Adipose tissue (tissue), 3 donors: Measurements from ENCODE around the gene NXPE4. TPM values are rescaled to one million over a fixed set of nuclear protein-coding genes. Genes with fewer than 3 reads are reported as not detected.

Source experiments
- H3K27ac ChIP-seq: one replicate; pipeline ENCODE4 v1.5.1; 2013; ENCODE audit warnings: low read depth, low read length
- WGBS, 3 donors: extraction: QIAGEN DNeasy Blood & Tissue Kit; methylation state at CpG; one replicate each; pipeline ENCODE4 v1.1.7; 2013; 5-methylcytosine and 5-hydroxymethylcytosine counted together
- polyA plus RNA-seq, 3 donors: library from polyadenylated mRNA; stranded (reverse); fragments of 200-250 nt; gene quantifications; one replicate each; pipeline ENCODE4 v1.2.3, GENCODE V29; 2013
- donor health status: healthy with polysubstance abuse.
- donor health status: Bipolar disorder and iron deficiency.
- donor health status: healthy.

NXPE4 gene
- polyA plus RNA-seq, 3 donors, result 0.34 TPM; not detected in 2

DNA sequence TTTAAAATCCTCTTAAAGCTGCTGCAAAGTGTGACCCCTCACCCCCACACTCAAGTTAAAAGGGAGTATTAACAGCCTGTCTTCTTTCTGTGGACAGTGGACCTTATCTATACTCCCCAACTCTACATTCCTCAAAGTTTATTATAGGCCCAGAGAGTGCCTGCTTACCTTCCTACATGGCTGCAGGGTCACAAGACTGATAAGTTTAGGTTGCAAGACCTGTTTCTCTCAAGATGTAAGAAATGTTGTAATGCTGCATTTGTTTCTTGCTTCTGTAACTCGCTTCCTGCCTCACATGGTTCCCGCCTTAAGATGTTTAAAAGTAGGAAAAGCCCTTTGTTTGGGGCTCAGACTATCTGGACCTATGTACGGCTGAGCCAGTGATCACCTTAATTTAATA, 25.8 kb downstream of the NXPE4 start:
- H3K27ac ChIP-seq, result no peak overlapping the region
- WGBS, 3 donors, result 68 to 87% (median 74%) methylated on average over 3 of the region's 3 CpGs

DNA sequence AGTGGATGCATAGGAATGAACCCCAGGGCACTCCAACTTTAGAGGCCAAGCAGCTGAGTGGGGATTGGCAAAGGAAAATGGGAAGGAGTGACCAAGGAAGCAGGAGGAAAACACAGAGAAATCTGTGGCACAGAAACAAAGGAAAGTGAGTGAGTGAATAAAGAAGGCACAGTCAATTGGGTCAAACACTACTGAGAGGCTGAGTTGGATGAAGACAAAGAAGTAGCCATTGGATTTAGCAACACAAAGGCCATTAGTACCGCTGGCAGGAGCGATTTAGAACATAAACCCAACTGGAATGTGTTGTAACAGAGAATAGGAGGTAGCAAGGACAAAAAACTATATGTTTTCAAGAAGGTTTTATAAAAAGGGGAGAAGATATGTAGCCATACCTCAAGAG, 29.3 kb downstream of the NXPE4 start:
- 41 to 70% (median 67%) methylated on average over 2 of the region's 2 CpGs for WGBS, 3 donors
- H3K27ac ChIP-seq, result no peak overlapping the region

DNA sequence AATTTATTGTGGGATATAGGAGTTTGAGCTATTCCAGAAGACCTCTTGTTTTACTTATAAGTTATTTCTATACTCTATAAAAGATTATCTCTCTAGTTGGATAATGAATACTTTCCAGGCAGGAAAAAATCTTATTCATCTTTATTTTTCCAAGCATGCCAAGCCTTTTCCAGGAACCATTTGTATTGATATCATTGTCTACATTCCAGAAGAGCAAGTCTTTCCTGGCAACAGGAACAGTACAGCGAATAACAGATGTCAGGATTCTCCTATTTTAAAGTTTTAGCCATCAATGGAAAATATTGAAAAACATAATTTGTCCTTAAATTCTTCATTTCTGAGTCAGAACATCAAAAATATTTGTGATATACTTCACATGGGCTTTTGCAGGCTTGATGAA, 30.8 kb downstream of the NXPE4 start:
- WGBS, 3 donors, result 58 to 74% (median 65%) methylated on average over 1 of the region's 1 CpG
- H3K27ac ChIP-seq, result no peak overlapping the region

DNA sequence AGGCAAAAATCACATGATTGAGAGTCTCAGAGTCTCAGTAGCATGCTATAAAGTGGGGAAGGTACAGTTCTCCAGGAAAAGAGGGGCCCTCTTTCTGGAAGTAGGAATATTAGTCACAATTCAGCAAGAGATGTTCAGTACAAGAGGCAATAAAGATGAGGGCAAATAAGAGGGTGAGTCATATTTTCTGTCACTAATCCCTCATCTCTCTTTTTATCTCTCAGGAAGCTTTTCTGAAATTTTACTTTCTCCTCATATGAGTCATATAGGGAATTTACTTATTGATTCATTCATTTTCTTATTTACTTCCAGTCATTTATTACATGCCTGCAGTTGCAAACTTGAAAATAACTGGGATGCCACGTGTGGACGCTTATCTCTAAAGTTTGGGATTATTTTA, 32.5 kb downstream of the NXPE4 start:
- 48 to 73% (median 69%) methylated on average over 2 of the region's 2 CpGs for WGBS, 3 donors
- H3K27ac ChIP-seq, result no peak overlapping the region

DNA sequence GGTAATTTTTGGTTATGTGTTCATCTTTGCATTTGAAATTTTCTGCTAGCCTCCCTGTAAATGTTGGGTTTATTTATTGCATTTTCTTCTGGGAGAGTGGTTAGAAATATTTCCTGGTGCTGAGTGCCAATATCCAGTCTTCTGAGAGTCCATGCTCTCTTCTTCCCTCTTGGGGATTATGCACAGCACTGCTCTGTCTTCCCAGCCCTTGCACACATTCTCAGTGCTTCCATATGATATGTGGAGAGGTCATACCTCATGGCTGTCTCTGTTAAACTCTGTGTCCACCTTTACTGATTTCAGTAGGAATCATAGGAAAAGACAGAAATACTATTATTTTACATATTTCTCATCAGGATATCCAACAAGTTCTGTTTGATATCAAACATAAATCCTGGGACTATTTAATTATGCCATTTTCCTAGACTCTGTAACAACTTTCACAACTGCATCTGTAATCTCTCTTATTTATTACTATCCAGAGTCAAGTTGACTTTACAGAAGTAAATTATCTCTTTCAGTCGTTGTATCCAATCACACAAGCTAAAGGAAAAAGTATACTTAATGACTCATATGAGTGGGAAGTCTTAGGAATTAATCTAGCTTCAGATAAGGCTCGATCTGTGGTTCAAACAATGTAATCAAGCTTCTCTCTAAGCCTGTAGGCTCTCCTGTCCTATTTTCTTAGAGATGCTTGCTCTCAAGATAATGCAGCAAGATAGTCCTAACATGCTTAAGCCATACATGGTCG, 33.2 kb downstream of the NXPE4 start:
- 28 to 39% (median 38%) methylated on average over 3 of the region's 3 CpGs for WGBS, 3 donors

DNA sequence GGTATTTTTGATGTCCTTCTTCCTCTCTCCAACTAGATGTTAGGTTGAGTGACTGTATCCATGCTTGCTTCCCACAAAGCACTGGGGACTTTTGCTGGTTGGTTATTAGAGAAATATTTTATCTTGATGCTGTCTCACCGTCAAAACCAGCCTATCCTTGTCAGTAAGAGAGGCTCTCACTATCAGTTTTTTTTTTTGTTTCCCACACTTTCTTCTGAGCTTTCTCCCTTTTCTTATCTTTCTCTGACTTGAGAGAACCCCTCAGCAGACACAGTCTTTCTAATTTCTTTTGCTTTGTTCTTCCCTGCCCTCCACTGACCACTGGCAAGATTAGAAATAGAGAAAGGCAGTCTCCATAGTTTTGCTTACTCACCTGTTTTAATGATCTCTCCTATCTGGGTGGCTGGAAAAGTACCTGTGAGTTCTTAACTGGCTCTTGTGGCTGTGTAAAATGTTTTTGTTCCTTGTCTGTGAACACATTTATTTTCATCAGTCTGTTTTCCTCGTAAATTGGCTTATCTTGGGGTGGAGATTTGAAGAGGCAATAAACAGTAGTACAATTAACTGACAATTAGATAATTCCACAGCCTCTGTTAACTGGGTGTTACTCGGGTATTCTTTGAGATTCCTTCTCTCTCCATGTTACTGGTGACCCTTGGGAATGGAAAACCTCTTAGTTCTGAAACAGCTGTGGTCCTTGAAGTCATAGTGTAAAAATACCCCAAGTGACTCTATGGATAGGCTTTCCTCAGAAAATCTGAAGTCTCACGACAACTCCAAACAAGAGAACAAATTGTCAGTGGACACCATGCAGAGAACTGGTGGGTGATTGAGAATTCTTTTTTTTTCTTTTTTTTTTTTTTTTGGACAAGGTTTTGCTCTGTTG, 35.9 kb downstream of the NXPE4 start, which contains the start of gene NXPE1:
Gene NXPE1 (minus strand): TSS at position 457 of the 886 bp plus-strand sequence. CDS start 8,680 bp downstream, outside the sequence.
- 58 to 79% (median 77%) methylated on average over 4 of the region's 4 CpGs for WGBS, 3 donors
- H3K27ac ChIP-seq, result no peak within 1 kb of the TSS

More for the DNA sequence above, 33.2 kb downstream of the NXPE4 start:
- H3K27ac ChIP-seq, result no peak overlapping the region

DNA sequence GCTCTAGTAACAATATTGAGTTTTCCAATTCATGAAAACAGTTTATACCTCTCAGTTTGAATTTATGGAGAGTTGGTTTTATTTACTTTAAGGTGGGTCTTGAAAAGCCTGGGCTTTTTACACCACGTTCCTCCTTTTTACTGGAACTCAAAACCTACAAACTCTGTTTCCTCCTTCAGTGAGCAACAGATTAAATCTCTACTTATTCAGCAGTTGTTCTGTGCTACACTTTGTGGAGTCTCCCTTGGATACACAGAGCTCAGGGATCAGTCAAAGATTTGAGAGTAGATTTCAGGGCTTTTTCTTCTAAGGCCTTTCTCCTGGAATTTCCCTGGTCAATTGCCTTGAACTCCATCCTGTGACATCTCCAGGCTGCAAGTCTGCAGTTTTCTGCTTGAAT, 39.5 kb downstream of the NXPE4 start:
- WGBS, 3 donors, result 30 to 48% (median 42%) methylated on average over 1 of the region's 1 CpG
- H3K27ac ChIP-seq, result no peak overlapping the region

DNA sequence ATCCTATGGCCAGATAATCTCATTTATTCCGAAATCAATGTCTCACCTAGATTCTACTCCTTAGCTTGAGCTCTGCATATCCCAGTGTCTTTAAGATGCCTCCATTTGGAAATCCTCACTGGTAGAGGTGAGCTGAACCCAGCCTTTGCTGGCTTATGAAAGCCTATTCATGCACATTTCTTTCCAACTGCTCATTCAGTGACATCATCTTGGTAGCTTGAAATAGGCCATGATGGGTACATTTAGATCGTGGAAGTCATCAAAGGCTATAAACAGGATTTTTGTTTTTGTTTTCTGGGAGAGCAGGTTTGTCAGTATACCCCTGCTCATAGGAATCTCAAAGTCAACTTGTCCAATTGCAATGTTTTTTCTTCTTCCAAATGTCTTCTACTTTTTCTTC, 41.9 kb downstream of the NXPE4 start:
- WGBS, 3 donors, result 69 to 92% (median 90%) methylated on average over 2 of the region's 2 CpGs
- H3K27ac ChIP-seq, result no peak overlapping the region

DNA sequence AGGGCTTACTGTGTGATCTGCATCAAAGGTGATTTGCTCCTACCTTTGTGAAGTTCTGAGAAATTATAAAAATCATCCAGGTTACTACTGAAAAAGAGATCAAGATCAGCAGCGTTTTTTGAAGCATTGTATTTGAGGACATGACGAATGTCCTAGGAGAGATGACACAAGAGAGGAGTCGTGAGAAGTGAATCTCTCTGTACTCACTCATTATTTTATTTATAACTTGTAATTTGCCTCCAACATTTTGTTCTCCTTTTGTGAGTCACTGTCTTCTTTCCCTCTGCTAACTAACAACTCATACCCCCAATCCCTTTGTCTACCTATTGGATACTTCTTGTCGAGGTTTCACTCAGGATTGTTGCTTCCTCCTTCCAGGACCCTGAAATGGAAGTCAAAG, 44.5 kb downstream of the NXPE4 start:
- 79 to 89% (median 86%) methylated on average over 4 of the region's 4 CpGs for WGBS, 3 donors

DNA sequence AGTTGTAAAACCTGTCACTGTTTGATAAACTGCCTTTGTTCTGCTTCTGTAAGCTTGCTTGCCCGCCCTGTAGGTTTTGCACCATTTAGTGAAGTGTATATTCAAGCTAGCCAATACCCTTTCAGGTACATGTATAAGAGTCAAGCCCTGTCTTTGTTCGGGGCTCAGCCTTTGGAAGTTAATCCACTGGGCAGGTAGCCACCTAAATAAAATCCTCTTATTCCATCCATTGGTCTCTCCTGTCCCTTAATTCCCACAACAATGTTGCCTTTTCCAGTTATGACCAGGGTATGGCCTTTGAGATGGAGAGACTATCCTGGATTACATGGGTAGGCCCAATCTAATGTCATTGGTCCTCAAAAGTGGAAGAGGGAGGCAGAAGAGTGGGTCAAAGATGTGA, 69.9 kb downstream of the NXPE4 start:
- 70 to 86% (median 79%) methylated on average over 2 of the region's 2 CpGs for WGBS, 3 donors
- H3K27ac ChIP-seq, result no peak overlapping the region

More for the DNA sequence above, 44.5 kb downstream of the NXPE4 start:
- no peak overlapping the region for H3K27ac ChIP-seq

DNA sequence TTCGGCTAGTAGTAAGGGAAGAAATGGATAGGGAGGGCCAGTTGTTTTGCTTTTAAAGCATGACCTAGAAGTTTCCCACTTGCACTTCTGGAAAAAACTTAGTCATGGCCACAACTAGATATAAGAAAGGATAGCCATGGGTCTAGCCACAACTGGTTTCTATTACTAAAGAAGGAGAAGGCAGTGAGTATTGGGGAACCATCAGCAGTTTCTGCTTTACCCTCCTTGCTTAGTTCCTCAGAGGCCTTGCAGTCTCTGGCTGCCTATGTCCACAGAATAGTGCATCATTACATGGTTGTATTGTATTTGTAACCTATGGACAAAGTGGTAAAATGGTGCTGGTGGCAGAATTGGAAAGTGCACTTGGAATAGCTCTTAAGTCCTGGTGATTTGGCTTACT, 71.5 kb downstream of the NXPE4 start:
- WGBS, 3 donors, result 77 to 91% (median 85%) methylated on average over 1 of the region's 1 CpG
- no peak overlapping the region for H3K27ac ChIP-seq

DNA sequence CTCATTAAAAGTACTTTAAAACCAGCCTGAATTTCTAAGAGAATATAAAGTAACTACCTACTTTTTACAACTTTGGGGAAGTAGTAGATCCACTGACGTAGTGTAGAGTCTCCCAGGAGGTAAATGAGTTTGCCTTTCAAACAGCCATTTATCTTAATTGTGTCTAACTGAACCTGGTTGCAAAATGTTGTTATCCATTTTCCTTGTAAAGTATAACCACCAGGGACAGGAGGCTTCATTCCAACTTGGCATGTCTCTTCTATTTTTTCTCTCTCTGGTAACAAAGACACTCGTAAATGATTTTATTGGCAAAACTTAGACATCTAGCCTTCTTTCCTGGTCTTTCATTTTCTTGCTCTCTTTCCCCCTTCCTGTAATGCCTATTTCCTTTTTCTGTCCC, 72.8 kb downstream of the NXPE4 start:
- WGBS, 3 donors, result 22 to 48% (median 40%) methylated on average over 2 of the region's 2 CpGs

More for the DNA sequence above, 72.8 kb downstream of the NXPE4 start:
- no peak overlapping the region for H3K27ac ChIP-seq

Other genes starting within 250 kb of the NXPE4 start
- 10 to 100 TPM in 1 of 3 donors, 1 to 10 TPM in 2; 6.4 to 10.1 (median 6.9) TPM for gene C11orf71, start 195.3 kb downstream of the NXPE4 start, polyA plus RNA-seq
- 10 to 100 TPM; 11.8 to 25.2 (median 21.2) TPM for gene RBM7, start 195.1 kb downstream of the NXPE4 start, polyA plus RNA-seq
- gene REXO2, start 156.3 kb downstream of the NXPE4 start, polyA plus RNA-seq, result 100 to 1,000 TPM in 1 of 3 donors, 10 to 100 TPM in 2; 38.3 to 142 (median 72.8) TPM
- gene NXPE1, start 35.9 kb downstream of the NXPE4 start, polyA plus RNA-seq, result not detected
- under 1 TPM in 1 of 3 donors, not detected in 2; 0.04 TPM for gene NXPE2, start 82.7 kb upstream of the NXPE4 start, polyA plus RNA-seq